ENCODE results near the gene PYDC1. TPM values are rescaled to one million over a fixed set of nuclear protein-coding genes. Genes with fewer than 3 reads are reported as not detected.

PYDC1 gene
- total and polyA plus RNA-seq, 2 donors (not counting 1 experiment from before 2014, with no cell fraction given), result not detected

GRCh38 chr16:31225193-31225592 lies 8.3 kb upstream of the PYDC1 start:
- no peaks in the 10 kb centered on the region for H4K20me1 ChIP-seq (ENCODE audit: control insufficient read depth, extremely low read depth, insufficient read depth, low read length)
- no peaks in the 10 kb centered on the region for H3K9me3 ChIP-seq (ENCODE audit: control insufficient read depth, insufficient read depth, low read depth, low read length)
- no peaks in the 10 kb centered on the region for H3K4me1 ChIP-seq (ENCODE audit: control insufficient read depth, extremely low read depth, insufficient read depth, low read length)
- no peak overlapping the region for H3K27ac ChIP-seq (ENCODE audit: insufficient read depth, low read length)
- TF ChIP-seq EZH2 (IDR thresholded peaks at IDR 0.05; ENCODE audit: low read length, missing control alignments) (no peak), CTCF (conservative IDR thresholded peaks at IDR 0.05 in 1 of 2, IDR thresholded peaks at IDR 0.05 in 1 of 2; ENCODE audit: low read depth in 1 of 2, low read length in 2 of 2) (no peak)
- H2AFZ ChIP-seq (ENCODE audit: low read length), result no peak overlapping the region
- DNase-seq (ENCODE audit: low read depth in 2 of 2), result no peak
- H3K27me3 ChIP-seq (ENCODE audit: control insufficient read depth, insufficient read depth, low read length), result peaks cover 2% of the 10 kb centered on the region
- H3K4me2 ChIP-seq (ENCODE audit: extremely low read depth, insufficient read depth, low read length), result no peak overlapping the region
- H3K4me3 ChIP-seq (replicated peaks in 1 of 4; ENCODE audit: control extremely low read depth in 1 of 4, insufficient read depth in 1 of 4, low read depth in 3 of 4, low read length in 4 of 4), result no peak overlapping the region
- H3K9ac ChIP-seq (ENCODE audit: insufficient read depth, low read length), result no peak overlapping the region
- H3K36me3 ChIP-seq (ENCODE audit: control insufficient read depth, insufficient read depth, low read length), result no peaks in the 10 kb centered on the region
- no peaks in the 10 kb centered on the region for H3K79me2 ChIP-seq (ENCODE audit: control insufficient read depth, insufficient read depth, low read length)

- H3K27ac ChIP-seq (ENCODE audit: insufficient read depth, low read length), result no peak overlapping the region
- H3K9ac ChIP-seq (ENCODE audit: insufficient read depth, low read length), result no peak overlapping the region
- H3K27me3 ChIP-seq (ENCODE audit: control insufficient read depth, insufficient read depth, low read length), result peaks cover 2% of the 10 kb centered on the region
- H2AFZ ChIP-seq (ENCODE audit: low read length), result no peak overlapping the region
- H3K4me2 ChIP-seq (ENCODE audit: extremely low read depth, insufficient read depth, low read length), result no peak overlapping the region
- no peaks in the 10 kb centered on the region for H3K9me3 ChIP-seq (ENCODE audit: control insufficient read depth, insufficient read depth, low read depth, low read length)
- DNase-seq (ENCODE audit: low read depth in 2 of 2), result no peak
- TF ChIP-seq EZH2 (IDR thresholded peaks at IDR 0.05; ENCODE audit: low read length, missing control alignments), result no peak
- no peak for TF ChIP-seq CTCF (conservative IDR thresholded peaks at IDR 0.05 in 1 of 2, IDR thresholded peaks at IDR 0.05 in 1 of 2; ENCODE audit: low read depth in 1 of 2, low read length in 2 of 2)
- no peak overlapping the region for H3K4me3 ChIP-seq (replicated peaks in 1 of 4; ENCODE audit: control extremely low read depth in 1 of 4, insufficient read depth in 1 of 4, low read depth in 3 of 4, low read length in 4 of 4)
- no peaks in the 10 kb centered on the region for H3K4me1 ChIP-seq (ENCODE audit: control insufficient read depth, extremely low read depth, insufficient read depth, low read length)
- no peaks in the 10 kb centered on the region for H3K79me2 ChIP-seq (ENCODE audit: control insufficient read depth, insufficient read depth, low read length)
- no peaks in the 10 kb centered on the region for H4K20me1 ChIP-seq (ENCODE audit: control insufficient read depth, extremely low read depth, insufficient read depth, low read length)
- no peaks in the 10 kb centered on the region for H3K36me3 ChIP-seq (ENCODE audit: control insufficient read depth, insufficient read depth, low read length)
Observed at GRCh38 chr16:31224092-31224955, 7.4 kb upstream of the PYDC1 start.

GRCh38 chr16:31223044-31223443 lies 6.1 kb upstream of the PYDC1 start:
- H3K9ac ChIP-seq (ENCODE audit: insufficient read depth, low read length), result no peak overlapping the region
- DNase-seq (ENCODE audit: low read depth in 2 of 2), result no peak
- no peak overlapping the region for H3K27ac ChIP-seq (ENCODE audit: insufficient read depth, low read length)
- no peaks in the 10 kb centered on the region for H3K79me2 ChIP-seq (ENCODE audit: control insufficient read depth, insufficient read depth, low read length)
- no peaks in the 10 kb centered on the region for H3K36me3 ChIP-seq (ENCODE audit: control insufficient read depth, insufficient read depth, low read length)
- no peak overlapping the region for H2AFZ ChIP-seq (ENCODE audit: low read length)
- no peaks in the 10 kb centered on the region for H4K20me1 ChIP-seq (ENCODE audit: control insufficient read depth, extremely low read depth, insufficient read depth, low read length)
- no peak overlapping the region for H3K4me3 ChIP-seq (replicated peaks in 1 of 4; ENCODE audit: control extremely low read depth in 1 of 4, insufficient read depth in 1 of 4, low read depth in 3 of 4, low read length in 4 of 4)
- no peaks in the 10 kb centered on the region for H3K4me1 ChIP-seq (ENCODE audit: control insufficient read depth, extremely low read depth, insufficient read depth, low read length)
- no peaks in the 10 kb centered on the region for H3K9me3 ChIP-seq (ENCODE audit: control insufficient read depth, insufficient read depth, low read depth, low read length)
- peaks cover 4% of the 10 kb centered on the region for H3K27me3 ChIP-seq (ENCODE audit: control insufficient read depth, insufficient read depth, low read length)
- H3K4me2 ChIP-seq (ENCODE audit: extremely low read depth, insufficient read depth, low read length), result no peak overlapping the region
- no peak for TF ChIP-seq CTCF (conservative IDR thresholded peaks at IDR 0.05 in 1 of 2, IDR thresholded peaks at IDR 0.05 in 1 of 2; ENCODE audit: low read depth in 1 of 2, low read length in 2 of 2)
- no peak for TF ChIP-seq EZH2 (IDR thresholded peaks at IDR 0.05; ENCODE audit: low read length, missing control alignments)
